Chondrocyte (in vitro differentiated cells): Measurements from ENCODE around the gene GGPS1. TPM values are rescaled to one million over a fixed set of nuclear protein-coding genes. Genes with fewer than 3 reads are reported as not detected.
"Not testable (repeated sequence)": the region's sequence is repeated elsewhere in the genome, so short reads cannot be mapped to it uniquely, and the experiment has no call there.

ENCODE experiments used
- DNase-seq: peaks from one replicate; pipeline ENCODE4 v3.0.0; 2021; ENCODE audit warnings: mixed read lengths, low spot score
- H3K27ac Mint-ChIP-seq: one replicate; pipeline ENCODE4 v1.8.0; 2021; ENCODE audit warnings: mild to moderate bottlenecking, moderate library complexity, mixed read lengths; ENCODE audit not compliant: unreplicated experiment
- H3K27me3 Mint-ChIP-seq: 2 replicates; pipeline ENCODE4 v1.8.0; 2021; ENCODE audit warnings: low read depth, mixed read lengths
- H3K36me3 Mint-ChIP-seq: 2 replicates; pipeline ENCODE4 v1.8.0; 2021; ENCODE audit warnings: low read depth, mixed read lengths
- H3K4me1 Mint-ChIP-seq: 2 replicates; pipeline ENCODE4 v1.8.0; 2021; ENCODE audit warnings: low read depth, mild to moderate bottlenecking, mixed read lengths
- H3K4me3 Mint-ChIP-seq: one replicate; pipeline ENCODE4 v1.8.0; 2021; ENCODE audit warnings: mild to moderate bottlenecking, moderate library complexity, mixed read lengths; ENCODE audit not compliant: unreplicated experiment
- H3K9me3 Mint-ChIP-seq: 2 replicates; pipeline ENCODE4 v1.8.0; 2021; ENCODE audit warnings: low read depth, mixed read lengths
- total RNA-seq: library from RNA; stranded (reverse); gene quantifications from 3 replicates; pipeline ENCODE4 v1.2.1, GENCODE V29; 2021
- TF ChIP-seq, protein P1 (sequence below): fragments of 200-600 bp; sonication (generic); IDR thresholded peaks from 2 replicates; pipeline ENCODE4 v1.5.0; 2021; ENCODE audit warnings: antibody characterized with exemption, mild to moderate bottlenecking, moderate library complexity

The GGPS1 gene
- total RNA-seq, 1 donor from 2014 or later = 39.1 TPM

DNA sequence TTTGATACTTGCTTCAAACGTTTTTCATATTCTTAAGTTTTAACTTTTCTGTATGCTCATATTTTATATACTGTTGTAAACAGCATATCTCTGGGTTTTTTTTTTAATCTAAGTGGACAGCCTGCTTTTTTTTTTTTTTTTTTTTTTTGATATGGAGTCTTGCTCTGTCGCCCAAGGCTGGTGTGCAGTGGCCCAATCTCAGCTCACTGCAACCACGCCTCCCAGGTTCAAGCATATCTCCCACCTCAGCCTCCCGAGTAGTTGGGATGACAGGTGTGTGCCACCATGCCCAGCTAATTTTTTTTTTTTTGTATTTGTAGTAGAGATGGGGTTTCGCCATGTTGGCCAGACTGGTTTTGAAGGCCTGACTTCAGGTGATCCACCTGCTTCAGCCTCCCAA, 40.1 kb downstream of the GGPS1 start:
- peaks cover 32% of the 10 kb centered on the region for H3K4me1 Mint-ChIP-seq
- no peaks in the 10 kb centered on the region for H3K27me3 Mint-ChIP-seq
- H3K9me3 Mint-ChIP-seq = no peaks in the 10 kb centered on the region
- H3K36me3 Mint-ChIP-seq = no peaks in the 10 kb centered on the region
- peak overlapping the region; percentile 95 for H3K4me3 Mint-ChIP-seq
- H3K27ac Mint-ChIP-seq = peak overlapping the region; percentile 97
- no peak for DNase-seq
- TF ChIP-seq, protein P1, sequence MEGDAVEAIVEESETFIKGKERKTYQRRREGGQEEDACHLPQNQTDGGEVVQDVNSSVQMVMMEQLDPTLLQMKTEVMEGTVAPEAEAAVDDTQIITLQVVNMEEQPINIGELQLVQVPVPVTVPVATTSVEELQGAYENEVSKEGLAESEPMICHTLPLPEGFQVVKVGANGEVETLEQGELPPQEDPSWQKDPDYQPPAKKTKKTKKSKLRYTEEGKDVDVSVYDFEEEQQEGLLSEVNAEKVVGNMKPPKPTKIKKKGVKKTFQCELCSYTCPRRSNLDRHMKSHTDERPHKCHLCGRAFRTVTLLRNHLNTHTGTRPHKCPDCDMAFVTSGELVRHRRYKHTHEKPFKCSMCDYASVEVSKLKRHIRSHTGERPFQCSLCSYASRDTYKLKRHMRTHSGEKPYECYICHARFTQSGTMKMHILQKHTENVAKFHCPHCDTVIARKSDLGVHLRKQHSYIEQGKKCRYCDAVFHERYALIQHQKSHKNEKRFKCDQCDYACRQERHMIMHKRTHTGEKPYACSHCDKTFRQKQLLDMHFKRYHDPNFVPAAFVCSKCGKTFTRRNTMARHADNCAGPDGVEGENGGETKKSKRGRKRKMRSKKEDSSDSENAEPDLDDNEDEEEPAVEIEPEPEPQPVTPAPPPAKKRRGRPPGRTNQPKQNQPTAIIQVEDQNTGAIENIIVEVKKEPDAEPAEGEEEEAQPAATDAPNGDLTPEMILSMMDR = no peak

DNA sequence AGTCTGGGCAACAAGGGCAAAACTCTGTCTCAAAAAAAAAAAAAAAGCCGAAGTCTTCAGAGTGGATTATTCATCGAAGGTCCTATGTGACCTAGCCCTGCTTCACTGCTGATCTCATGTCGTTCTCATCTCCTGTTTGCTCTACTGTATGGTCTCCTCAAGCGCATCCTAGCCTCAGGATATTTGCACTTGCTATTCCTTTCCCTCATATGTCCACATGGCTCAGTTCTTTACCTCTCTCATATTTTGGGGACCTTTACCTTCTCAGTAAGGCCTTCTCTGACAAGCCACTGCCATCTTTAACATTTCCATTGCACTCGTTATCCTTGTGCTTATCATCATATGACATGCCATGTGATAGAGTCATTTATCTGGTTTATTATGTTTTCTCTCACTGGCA, 41.4 kb downstream of the GGPS1 start:
- Mint-ChIP-seq H3K27ac (no peak overlapping the region), H3K4me1 (peaks cover 32% of the 10 kb centered on the region), H3K36me3 (no peaks in the 10 kb centered on the region), H3K27me3 (no peaks in the 10 kb centered on the region), H3K9me3 (no peaks in the 10 kb centered on the region), H3K4me3 (no peak overlapping the region)
- no peak for DNase-seq
- TF ChIP-seq, protein P1 = no peak

DNA sequence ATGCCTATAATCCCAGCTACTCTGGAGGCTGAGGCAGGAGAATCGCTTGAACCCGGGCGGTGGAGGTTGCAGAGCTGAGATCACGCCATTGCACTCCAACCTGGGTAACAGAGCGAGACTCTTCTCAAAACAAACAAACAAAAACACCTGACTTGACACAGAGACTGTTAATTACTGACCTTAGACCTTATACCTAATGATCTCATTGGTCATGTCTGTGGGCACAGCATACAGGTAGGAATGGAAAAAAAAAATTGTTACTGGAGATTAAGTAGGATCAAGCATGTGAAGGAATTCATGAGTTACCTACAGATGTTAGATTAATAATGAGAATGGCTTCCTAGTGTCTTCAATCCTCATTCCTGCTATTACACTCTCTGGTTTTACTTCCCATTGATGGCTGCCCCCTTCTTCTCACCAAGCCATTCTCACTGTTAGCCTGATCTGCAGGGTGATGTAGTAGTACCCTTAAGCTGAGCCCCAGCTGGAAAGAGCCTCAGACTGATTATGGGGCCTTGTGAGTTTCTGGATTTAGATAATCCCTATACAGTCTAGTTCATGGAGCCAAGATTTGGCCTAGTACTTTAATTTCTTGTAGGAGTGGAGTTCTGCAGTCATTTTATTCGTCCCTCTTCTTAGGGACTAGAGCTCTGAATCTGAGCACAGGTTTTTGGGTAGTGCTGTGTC, 47.7 kb downstream of the GGPS1 start:
- no peaks in the 10 kb centered on the region for H3K27me3 Mint-ChIP-seq
- peak overlapping the region; percentile 1 for H3K27ac Mint-ChIP-seq
- no peak for DNase-seq
- H3K4me3 Mint-ChIP-seq = no peak overlapping the region
- H3K4me1 Mint-ChIP-seq = no peaks in the 10 kb centered on the region
- H3K9me3 Mint-ChIP-seq = no peaks in the 10 kb centered on the region
- TF ChIP-seq, protein P1 = no peak
- peaks cover 5% of the 10 kb centered on the region for H3K36me3 Mint-ChIP-seq

DNA sequence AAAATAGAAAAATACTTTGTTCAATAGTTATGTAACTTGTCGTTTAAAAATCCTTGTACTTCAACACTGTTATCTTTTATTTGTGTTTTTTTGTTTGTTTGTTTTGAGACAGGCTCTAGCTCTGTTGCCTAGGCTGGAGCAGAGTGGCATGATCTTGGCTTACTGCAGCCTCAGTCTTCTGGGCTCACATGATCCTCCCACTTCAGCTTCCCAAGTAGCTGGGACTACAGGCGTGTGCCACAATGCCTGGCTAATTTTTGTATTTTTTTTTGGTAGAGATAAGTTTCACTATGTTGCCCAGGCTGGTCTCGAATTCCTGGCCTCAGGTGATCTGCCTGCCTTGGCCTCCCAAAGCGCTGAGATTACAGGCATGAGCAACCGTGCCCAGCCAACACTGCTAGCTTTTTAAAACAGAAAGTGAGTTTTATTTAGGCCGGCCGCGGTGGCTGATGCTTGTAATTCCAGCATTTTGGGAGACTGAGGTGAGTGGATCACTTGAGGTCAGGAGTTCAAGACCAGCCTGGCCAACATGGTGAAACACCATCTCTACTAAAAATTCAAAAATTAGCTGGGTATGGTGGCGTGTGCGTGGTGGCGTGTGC, 49.9 kb downstream of the GGPS1 start:
- H3K4me3 Mint-ChIP-seq, H3K27me3 Mint-ChIP-seq, H3K4me1 Mint-ChIP-seq, H3K27ac Mint-ChIP-seq, H3K9me3 Mint-ChIP-seq, DNase-seq, H3K36me3 Mint-ChIP-seq: not testable (repeated sequence)

GRCh38 chr1:235381955-235382739, 53.8 kb downstream of the GGPS1 start:
- H3K36me3 Mint-ChIP-seq, H3K27me3 Mint-ChIP-seq, H3K4me3 Mint-ChIP-seq, DNase-seq, H3K9me3 Mint-ChIP-seq, H3K27ac Mint-ChIP-seq, H3K4me1 Mint-ChIP-seq: not testable (repeated sequence)

- not testable (repeated sequence) for H3K4me3 Mint-ChIP-seq, H3K9me3 Mint-ChIP-seq, DNase-seq, H3K27me3 Mint-ChIP-seq, H3K4me1 Mint-ChIP-seq, H3K27ac Mint-ChIP-seq
- peaks cover 14% of the 10 kb centered on the region for H3K36me3 Mint-ChIP-seq
These were observed 57.3 kb downstream of the GGPS1 start for GRCh38 chr1:235385633-235386032.
